GM19351 (cell line): ENCODE data around the gene TULP1.
"Not testable (repeated sequence)": the region's sequence is repeated elsewhere in the genome, so short reads cannot be mapped to it uniquely, and the experiment has no call there.

ENCODE experiments used
- ATAC-seq: cut with Tn5 transposase; IDR thresholded peaks from one replicate; pipeline ENCODE4 v1.9.1; 2021; ENCODE audit warnings: mild to moderate bottlenecking, moderate library complexity; ENCODE audit not compliant: unreplicated experiment

The TULP1 gene

GRCh38 chr6:35512740-35513139, at the start of gene TULP1:
Gene TULP1 (minus strand): TSS chr6:35512896. CDS start chr6:35512858, 38 bp downstream.
- ATAC-seq = no peak

DNA sequence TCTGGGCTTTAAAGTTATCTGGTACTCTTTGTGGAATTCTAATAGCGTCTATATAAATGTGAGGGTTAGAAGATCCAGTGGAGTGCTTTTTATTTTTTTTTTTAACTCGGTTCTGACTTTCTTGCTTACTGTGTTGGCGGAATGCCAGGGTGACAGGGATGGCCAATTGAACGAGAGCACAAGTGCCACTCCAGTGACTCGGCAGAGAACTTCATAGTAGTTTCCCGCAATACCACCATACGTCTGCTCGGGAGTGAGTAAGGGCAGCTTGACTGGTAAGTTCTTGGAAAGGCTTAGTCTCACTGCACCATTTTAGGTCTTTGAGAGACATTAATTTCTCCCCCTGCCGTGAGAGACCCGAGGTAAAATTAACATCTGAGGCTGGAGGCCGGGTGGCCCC, 49.4 kb upstream of the TULP1 start:
- ATAC-seq = no peak

GRCh38 chr6:35561113-35561512, 48.4 kb upstream of the TULP1 start:
- no peak for ATAC-seq

- no peak for ATAC-seq
Observed at GRCh38 chr6:35558571-35558970, 45.9 kb upstream of the TULP1 start.

- ATAC-seq = no peak
Observed at GRCh38 chr6:35557239-35557638, 44.5 kb upstream of the TULP1 start.

GRCh38 chr6:35554811-35555210, 42.1 kb upstream of the TULP1 start:
- no peak for ATAC-seq

DNA sequence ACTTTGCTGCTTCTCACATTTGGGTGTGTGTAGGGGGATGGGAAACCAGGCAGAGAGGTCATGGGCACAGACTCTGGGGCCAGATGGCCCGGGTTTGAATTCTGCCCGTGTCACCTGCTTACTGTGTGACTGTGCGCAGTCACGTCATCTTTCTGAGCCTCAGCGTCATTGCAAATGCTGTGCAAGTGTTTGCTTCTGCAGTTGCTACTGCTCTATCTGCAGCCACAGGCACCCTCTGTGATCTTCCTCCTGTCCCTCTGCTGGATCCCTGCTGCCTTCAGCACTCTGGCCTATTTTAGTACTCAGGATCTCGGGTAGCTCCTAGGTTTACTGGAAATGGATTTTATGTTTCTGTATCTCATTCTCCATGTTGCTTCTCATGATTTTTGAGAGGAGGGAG, 40.6 kb upstream of the TULP1 start:
- ATAC-seq = no peak

DNA sequence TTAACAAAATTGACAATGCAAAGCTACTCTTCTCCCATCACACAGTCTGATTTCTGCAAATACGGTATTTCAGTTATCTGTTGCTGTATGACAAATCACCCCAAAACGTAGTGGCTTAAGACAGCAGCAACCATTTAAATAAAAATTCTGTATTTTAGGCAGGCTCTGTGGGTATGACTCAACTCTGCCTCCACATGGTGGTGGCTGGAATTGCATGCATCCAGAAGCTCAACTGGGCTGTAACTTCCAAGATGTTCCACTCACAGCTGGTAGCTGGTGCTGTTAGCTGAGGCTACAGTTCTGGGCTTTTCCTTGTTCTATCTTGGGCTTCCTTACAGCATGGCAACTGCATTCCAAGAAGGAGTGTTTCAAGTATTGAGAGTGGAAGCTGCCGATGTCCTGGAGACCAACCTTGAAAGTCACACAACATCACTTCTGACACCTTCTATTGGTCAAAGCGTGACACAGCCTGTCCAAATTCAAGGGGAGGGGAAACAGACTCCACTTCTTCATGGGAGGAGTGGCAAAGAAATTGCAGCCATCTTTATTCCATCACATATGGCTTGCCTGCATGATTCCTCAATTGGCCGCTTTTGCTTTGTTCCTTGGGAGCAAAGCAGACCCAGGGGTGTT, 39.7 kb upstream of the TULP1 start:
- no peak for ATAC-seq

DNA sequence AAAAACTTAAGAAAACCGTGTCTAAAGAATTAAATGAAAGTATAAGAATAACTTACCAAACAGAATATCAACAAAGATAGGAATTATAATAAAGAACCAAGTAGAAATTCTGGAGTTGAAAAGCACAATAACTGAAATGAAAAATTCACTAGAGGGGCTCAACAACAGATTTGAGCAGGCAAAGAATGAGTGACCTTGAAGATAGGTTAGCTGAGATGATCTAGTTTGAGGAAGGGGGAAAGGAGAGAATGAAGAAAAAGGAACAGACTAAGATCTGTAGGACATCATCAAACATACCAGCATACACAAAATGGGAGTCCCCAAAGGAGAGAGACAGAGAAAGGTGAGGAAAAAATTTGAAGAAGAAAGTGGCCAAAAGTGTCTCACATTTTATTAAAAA, 37.7 kb upstream of the TULP1 start:
- no peak for ATAC-seq

DNA sequence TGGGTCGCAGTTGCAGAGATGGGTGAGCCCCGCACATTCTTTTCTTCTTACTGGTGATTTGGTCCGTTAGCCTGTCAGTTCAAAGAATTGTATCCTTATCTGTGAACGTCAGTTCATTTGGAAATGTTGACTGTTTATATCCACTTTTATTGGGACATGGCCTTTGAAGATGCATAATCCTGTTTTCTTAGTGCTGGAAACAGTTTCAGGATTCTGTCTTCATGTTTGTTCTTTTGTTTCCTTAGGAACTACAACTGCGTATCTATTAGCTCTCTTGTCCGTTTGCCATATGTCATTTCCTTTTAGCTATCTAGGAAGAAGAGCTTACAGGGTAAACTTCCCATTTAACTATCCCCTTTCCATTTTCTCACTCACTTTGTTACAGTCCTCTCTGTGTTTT, 35.0 kb upstream of the TULP1 start:
- ATAC-seq = no peak

GRCh38 chr6:35544769-35545361, 32.2 kb upstream of the TULP1 start:
- ATAC-seq = no peak

- no peak for ATAC-seq
Observed at GRCh38 chr6:35543459-35544193, 30.9 kb upstream of the TULP1 start.

DNA sequence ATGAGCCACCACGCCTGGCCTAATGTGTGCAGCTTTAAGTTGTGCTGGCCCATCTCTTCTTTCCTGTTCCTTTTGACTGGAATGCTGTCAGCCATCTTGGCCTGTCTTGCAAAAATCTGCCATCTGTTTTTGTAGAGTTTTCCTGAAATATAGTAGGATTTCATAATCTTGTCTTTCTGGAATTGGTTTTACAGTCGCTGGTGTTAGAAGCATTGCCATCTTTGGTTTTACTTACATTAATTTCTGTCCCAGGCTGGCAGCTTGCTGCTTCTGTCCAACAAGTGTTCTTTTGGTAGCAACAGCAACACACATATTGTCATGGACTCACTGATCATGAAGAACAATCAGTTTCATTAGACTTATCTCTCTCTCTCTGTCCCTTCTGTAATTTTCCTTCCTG, 29.1 kb upstream of the TULP1 start:
- ATAC-seq = no peak

GRCh38 chr6:35539223-35539622, 26.5 kb upstream of the TULP1 start:
- ATAC-seq = no peak

- ATAC-seq = not testable (repeated sequence)
Observed at GRCh38 chr6:35535847-35536246, 23.2 kb upstream of the TULP1 start.

DNA sequence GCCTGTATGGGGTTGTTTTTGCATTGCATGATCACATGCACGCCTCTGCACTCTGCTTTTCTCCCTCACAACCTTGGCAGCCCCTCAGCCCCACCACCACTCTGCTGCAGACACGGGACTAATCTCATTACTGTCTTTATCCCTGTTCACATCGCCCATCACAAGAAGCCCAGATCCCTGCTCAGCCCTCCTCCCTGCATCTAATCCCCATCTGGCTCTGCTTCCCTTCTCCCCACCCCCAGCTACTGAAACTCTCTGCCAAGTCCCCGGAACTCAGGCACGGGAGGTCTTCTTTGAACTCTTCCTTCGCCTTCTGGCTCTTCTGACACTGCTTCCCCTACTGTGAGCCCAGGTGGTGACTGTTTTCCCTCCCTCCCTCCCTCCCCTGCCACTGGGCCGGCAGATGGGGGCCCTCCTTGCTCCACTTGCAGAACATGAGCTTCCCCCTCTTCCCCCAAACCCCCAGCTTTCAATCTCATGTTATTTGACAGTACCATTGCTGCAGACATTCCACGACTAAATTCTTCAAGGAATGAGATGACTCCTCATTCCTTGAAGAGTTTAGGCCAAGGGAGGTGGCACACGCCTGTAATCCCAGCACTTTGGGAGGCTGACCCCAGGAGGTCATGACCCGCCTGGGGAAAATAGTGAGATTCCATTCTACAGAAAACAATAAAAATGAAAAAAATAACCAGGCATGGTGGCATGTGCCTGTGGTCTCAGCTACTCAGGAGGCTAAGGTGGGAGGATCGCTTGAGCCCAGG, 21.9 kb upstream of the TULP1 start:
- ATAC-seq = no peak

GRCh38 chr6:35533981-35534380, 21.3 kb upstream of the TULP1 start:
- ATAC-seq = no peak

- ATAC-seq = no peak
Observed at GRCh38 chr6:35532126-35532525, 19.4 kb upstream of the TULP1 start.

DNA sequence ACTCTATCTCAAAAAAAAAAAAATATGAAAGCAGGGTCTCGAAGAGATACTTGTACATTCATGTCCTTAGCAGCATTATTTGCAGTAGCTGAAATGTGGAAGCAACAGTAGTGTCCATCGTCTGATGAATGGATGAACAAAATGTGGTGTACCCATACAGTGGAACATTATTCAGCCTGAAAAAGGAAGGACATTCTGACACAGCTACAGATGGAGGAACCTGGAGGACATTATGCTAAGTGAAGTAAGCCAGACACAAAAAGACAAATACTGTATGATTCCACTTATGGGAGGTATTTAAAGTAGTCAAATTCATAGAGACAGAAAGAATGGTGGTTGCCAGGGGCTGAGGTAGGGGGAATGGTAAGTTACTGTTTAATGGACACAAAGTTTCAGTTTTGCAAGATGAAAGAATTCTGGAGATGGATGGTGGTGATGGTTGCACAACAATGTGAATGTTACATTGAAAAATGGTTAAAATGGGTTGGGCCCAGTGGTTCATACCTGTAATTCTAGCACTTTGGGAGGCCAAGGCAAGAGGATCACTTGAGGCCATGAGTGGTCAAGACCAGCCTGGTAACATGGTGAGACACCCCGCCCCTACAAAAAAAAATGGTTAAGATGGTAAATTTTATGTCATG, 11.8 kb upstream of the TULP1 start:
- ATAC-seq = no peak

DNA sequence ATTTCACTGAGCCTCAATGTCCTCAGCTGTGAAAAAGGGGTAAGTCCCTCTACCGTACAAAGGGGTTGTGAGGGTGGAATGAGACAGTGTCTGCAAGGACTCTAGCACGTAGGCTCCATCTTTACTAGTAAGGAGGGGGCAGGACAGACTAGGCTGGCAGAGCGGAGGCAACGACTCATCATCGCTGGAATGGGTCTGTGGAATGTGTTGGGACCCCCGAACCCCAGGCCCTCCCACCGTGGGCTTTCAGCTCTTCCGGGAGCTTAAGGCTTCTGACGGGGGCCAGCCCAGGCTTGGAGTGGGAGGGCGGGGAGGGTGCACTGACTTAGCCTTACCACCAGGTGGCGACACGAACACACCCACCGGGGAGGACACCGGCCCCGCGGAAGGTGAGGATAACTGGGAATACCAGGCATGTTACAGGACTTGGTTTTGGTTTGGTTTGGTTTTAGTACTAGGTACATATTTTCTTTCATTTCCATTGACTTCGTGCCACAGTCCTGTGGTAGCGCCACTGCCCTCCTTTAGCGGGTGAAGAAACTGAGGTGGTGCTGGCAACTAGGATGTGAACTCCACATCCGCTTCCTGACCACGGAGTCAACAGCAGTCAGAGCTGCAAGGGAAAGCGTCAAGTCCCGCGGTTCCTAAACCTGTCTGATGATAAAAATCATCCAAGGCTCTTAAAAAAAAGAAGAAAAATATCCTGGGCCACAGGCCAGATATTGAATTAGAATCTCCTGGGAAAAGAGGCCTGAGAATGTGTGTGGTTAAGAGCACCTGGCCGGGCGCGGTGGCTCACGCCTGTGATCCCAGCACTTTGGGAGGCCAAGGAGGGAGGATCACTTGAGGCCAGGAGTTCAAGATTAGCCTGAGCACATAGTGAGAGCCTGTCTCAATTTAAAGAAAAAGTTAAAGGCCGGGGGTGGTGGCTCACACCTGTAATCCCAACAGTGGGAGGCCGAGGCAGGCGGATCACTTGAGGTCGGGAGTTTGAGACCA, 10.3 kb upstream of the TULP1 start:
- no peak for ATAC-seq
